ENCODE measurements around the gene FBXL14.

FBXL14 gene

DNA sequence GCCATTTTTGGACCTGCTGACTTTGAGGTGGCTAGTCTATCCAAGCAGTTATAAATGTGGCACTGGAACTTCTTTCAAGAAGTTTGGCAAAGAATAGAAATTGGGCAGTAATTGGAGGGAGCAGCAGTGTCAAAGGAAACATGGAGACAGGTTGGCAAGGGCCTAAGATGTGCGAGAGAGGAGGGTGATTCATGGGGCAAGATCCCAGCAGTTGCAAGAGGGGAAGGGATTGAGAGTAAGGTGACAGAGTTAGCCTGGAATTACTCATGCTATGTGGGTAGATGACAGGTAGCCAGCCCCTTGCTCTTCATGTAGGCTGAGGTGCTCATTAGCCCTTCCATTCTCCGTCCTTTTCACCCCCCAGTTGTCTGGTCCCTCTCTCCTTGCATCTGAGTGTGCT lies 42.2 kb downstream of the FBXL14 start:
- TF ChIP-seq, protein P1, sequence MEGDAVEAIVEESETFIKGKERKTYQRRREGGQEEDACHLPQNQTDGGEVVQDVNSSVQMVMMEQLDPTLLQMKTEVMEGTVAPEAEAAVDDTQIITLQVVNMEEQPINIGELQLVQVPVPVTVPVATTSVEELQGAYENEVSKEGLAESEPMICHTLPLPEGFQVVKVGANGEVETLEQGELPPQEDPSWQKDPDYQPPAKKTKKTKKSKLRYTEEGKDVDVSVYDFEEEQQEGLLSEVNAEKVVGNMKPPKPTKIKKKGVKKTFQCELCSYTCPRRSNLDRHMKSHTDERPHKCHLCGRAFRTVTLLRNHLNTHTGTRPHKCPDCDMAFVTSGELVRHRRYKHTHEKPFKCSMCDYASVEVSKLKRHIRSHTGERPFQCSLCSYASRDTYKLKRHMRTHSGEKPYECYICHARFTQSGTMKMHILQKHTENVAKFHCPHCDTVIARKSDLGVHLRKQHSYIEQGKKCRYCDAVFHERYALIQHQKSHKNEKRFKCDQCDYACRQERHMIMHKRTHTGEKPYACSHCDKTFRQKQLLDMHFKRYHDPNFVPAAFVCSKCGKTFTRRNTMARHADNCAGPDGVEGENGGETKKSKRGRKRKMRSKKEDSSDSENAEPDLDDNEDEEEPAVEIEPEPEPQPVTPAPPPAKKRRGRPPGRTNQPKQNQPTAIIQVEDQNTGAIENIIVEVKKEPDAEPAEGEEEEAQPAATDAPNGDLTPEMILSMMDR (IDR thresholded peaks at IDR 0.05; ENCODE audit: insufficient read depth, low read depth, low read length, missing control alignments): no peak
- no peak overlapping the region for H3K4me3 ChIP-seq (ENCODE audit: low read depth, low read length)
- DNase-seq (ENCODE audit: low read depth): no peak

DNA sequence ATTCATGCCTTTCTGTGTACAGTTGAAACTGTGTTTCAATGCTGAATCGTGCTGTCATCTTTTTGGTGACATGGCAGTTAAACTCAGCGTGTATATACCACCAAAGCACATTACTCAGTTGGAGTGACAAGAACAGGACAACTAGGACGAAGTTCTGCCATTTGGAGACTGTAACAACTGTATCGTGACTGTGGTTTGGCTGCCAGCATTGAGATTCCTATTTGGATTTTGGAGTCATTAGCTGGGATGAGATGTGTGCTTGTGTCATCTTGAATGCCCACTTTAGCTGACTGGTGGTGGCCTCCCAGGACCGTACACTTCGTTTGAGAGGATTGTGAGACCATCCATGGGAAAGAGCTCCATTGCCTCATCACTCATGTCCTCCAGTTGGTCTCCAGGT lies 42.9 kb downstream of the FBXL14 start:
- H3K4me3 ChIP-seq (ENCODE audit: low read depth, low read length): no peak overlapping the region
- DNase-seq (ENCODE audit: low read depth): no peak
- TF ChIP-seq, protein P1 (IDR thresholded peaks at IDR 0.05; ENCODE audit: insufficient read depth, low read depth, low read length, missing control alignments): no peak

DNA sequence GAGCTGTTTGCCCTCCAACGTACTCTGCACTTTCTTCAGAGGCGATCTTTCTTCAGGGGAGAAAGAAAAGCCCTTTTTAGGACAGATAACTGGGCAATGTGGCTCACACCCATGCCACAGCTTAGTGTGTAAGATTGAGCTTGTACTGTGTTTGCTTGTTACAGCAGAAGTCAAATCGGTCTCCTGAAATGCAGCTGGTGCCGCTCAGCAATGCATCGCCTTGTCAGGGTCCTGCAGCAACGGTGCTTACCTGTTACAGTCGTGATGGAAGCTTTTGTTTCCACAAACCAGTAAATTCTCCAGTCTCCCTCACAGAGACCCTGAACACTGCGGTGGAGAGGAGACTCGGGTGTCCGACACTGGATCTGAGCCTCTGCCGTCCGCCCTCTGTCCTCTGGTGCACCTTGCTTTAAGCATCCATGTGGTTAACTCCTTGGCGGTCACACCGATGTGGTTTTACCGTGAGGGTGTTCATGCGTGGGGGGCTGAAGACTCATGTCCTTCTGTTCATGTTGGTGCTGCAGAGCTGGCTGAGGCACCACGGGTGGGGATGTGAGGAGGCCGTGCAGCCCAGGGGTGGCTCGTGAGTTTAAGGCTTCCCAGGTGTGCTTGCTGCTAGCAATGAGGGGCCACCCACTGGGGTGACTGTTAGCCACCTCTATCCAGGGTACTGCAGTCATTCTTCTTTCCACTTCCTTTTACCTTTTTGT lies 47.3 kb downstream of the FBXL14 start:
- DNase-seq (ENCODE audit: low read depth): no peak
- no peak overlapping the region for H3K4me3 ChIP-seq (ENCODE audit: low read depth, low read length)
- TF ChIP-seq, protein P1 (IDR thresholded peaks at IDR 0.05; ENCODE audit: insufficient read depth, low read depth, low read length, missing control alignments): no peak

DNA sequence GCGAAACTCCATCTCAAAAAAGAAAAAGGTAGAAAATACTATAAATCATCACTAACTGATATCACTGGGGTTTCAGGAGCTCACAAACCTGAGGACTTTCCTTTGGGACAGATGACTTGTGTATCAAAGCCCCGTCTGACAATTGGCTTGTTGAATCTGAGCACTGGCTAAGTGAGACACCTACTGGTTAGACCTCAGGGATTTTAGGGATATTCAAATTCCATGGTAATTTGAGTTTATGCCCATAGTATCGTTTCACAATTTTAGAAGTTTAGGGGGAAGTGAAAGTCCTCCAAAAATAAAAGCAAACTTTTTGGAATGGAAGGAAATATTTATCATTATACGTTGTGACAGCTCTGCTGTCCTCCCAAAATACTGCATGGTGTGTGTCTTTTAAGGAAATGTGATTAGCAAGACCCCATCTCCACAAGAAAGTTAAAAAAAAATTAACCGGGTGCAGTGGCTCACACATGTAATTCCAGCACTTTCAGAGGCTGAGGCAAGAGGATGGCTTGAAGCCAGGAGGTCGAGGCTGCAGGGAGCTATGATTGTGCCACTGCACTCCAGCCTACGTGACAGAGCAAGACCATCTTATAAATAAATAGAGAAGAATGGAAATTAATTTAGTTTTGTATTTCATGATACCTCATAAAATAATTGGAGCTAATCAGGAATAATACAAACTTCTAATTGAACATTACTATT lies 49.2 kb downstream of the FBXL14 start:
- TF ChIP-seq, protein P1 (IDR thresholded peaks at IDR 0.05; ENCODE audit: insufficient read depth, low read depth, low read length, missing control alignments): no peak
- DNase-seq (ENCODE audit: low read depth): no peak
- H3K4me3 ChIP-seq (ENCODE audit: low read depth, low read length): no peak overlapping the region

DNA sequence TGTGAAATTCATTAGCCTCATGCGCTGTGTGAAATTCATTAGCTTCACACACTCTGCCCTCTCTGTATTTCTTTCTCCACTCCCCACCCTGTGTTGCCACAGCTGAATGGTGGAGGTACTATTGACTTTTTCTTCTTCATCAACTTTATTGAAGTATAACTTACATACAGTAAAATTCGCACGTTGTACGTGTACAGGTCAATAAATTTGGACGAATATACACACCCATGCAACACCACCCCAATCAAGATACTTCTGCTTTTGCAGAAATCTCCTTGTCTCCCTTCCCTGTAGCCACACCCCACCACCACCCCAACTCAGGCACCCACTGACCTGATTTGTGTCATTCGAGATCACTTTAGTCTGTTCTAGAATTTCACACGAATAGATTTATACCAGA lies 51.8 kb downstream of the FBXL14 start:
- no peak for DNase-seq (ENCODE audit: low read depth)
- no peak overlapping the region for H3K4me3 ChIP-seq (ENCODE audit: low read depth, low read length)
- TF ChIP-seq, protein P1 (IDR thresholded peaks at IDR 0.05; ENCODE audit: insufficient read depth, low read depth, low read length, missing control alignments): no peak

DNA sequence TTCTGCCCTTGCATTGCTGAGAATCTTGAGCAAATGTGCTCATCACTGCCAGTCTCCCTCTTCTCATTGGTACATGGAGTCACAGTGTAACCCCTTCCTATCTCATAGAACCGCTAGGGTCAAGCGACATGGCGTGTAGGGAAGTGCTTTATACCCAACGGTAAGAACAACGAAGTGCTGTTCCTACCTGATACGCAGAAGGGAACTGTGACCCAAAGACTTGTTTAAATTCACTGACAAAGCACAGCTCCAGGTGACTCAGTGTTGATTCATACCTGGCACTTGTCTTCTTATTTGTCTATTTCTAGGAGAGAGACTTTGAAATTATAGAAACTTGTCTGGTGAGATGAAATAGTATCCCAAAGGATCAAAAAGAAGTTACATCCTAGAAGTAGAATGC lies 53.7 kb downstream of the FBXL14 start:
- no peak for DNase-seq (ENCODE audit: low read depth)
- H3K4me3 ChIP-seq (ENCODE audit: low read depth, low read length): no peak overlapping the region
- TF ChIP-seq, protein P1 (IDR thresholded peaks at IDR 0.05; ENCODE audit: insufficient read depth, low read depth, low read length, missing control alignments): no peak
